ENCODE results near the gene MSI2.

The MSI2 gene

DNA sequence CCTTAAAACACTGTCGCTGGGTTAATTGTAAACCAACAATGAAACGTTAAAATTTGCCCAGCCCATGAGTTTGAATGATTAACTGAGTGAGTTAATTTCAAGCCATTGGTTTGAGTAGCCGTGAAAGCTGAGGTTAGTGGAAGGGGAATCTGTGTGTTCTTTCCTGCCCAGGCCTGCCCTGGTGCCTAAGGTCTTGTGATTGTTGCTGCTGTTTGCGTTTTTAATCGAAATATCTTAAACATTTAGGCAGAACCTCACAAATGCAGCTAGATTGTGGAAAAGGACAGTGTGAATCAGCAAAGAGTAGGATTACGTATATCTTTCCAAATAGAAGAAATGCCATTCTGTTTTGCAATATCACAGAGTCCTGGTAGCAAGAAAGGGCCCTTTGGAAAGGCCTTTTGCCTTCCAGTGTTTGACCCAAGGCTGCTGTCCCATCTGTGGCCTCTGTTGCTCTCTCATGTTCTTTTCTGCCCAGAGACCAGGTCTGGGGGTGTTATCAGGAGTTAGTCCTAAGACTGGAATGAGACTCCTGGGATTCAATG lies 113.8 kb downstream of the MSI2 start:
- no peak for DNase-seq (ENCODE audit: low spot score)

DNA sequence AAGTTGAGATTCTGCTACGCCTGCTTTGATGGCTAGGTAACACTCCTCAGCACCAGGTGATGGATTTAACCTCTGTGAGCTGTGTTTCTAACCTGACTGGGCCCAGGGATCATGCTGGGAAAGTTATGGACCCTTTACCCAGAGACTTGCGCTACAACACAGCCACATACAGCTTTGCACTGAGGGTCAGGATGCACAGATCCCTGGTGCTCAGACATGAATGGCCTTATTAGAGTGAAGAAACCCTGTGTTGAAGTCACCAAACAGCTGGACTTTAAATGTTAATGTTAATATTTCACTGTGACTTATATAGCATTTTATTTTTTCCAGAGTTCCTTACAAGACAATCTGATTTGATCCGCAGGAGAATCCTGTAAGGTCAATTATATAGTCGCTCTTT lies 114.3 kb downstream of the MSI2 start:
- DNase-seq (ENCODE audit: low spot score), result no peak

DNA sequence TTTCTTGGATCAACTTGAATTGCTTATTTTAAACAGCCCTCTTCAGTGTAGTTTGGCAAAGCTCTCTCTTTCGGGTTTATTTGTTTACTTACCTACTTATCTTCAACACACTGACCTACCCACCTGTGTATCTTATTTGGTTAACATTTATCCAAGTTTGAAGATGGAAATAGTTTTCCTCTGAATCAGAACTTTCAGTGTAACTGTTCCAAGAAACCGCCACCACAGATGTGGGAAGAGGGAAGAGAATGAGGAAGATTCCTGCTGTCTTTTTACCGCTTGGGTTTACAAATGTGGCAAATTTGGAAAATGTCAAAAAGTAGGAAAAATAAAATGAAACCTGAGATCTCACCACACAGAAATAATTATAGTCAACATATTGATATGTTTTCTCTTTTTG lies 115.8 kb downstream of the MSI2 start:
- no peak for DNase-seq (ENCODE audit: low spot score)

DNA sequence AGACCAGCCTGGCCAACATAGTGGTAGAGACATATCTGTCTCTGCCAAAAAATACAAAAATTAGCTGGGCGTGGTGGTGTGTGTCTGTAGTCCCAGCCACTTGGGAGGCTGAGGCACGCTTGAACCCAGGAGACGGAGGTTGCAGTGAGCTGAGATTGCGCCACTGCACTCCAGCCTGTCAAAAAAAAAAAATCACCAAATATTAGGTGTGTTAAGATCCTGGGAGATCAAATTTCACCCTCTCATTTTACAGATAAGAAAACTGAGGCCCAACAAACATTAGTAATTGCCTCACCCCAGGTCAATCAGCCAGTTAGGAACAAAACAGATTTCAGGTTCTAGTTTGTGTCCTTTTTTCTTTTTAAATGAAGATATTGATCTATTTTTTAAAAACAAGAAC lies 116.7 kb downstream of the MSI2 start:
- no peak for DNase-seq (ENCODE audit: low spot score)

DNA sequence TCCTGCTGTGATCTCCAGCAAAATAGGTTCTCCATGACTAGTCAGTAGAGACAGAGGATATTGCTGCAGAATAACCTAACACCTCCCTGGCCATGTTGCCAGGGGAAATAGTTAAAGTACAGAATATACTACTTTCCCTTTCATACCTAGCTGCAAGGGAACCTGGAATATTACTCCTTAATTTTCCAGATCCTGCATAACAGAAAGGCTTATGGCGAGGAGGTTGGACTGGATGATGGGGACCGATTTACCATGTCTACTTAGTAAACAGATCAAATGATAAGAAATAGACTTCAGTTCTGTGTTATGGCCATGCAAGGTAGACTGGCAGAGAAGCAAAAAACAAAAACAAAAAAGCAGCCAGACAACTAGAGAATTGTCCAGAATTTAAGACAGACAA lies 117.4 kb downstream of the MSI2 start:
- DNase-seq (ENCODE audit: low spot score), result no peak

DNA sequence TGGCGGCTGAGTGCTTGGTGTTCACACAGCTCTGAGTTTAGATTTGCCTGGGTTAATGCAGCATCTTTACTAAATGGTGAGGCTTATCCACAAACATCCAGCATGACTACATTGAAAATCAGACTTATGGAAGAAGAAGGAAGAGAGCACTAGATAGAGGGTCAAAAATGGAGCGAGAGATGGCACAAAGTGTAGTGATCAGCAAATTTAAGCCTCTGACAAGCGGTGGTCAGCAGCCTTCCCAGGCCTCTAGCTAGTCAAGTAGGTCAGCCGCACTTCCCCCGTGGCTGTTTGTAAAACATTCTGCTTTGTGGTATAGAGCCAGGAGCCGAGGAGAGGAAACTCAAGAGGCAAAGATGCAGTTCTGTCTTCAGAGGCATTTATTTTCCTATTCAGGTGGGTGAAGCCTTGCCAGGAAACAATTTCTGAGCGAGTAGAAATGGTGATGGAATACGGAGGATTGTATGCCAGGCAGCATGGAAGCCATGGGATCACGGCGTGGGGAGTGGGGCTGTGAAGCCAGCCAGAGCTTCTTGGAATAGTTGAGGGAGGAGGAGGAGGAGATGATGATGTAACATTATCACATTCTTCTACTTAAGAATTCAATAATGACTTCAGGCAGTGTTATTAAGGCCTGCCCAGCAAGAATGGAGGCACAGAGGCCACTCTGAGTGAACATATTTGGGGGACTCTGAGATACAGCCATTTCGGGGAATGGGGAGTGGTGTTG lies 118.9 kb downstream of the MSI2 start:
- DNase-seq (ENCODE audit: low spot score), result no peak

DNA sequence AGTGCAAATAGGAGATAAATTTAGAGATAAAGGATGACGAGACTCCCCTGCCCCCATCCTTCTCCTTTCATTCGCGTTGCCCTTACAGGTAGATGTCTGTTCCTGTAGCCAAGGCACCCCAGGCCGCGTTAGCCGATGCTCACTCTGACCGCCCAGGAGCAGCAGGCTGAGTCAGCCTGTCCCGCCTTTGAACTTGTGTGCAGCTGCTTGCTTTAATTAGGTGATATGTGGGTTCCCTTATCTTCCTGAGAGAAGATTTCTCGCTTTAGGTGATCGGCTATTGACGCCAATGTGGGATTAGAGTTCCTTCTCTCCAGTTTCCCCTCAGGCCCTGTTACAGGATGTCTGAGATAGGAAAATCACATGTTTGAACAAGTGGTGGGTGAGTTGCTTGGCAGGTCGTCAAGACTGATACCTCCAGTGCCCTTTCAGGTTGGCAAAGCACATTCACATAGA lies 119.5 kb downstream of the MSI2 start:
- no peak for DNase-seq (ENCODE audit: low spot score)

DNA sequence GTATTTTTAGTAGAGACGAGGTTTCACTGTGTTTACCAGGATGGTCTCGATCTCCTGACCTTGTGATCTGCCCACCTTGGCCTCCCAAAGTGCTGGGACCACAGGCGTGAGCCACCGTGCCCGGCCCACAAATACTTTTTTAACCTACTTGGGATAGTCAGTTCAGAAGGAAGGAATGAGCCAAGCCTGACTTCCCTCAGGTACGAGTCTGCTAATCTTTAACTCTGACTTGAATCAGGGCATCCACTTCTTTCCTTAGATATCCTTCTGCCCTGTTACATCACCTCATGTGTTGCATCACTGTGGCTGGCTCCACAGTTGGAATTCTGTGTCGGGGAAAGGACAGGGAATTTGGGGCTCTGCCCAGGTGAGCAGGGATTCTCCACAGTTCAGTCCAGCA lies 120.8 kb downstream of the MSI2 start:
- DNase-seq (ENCODE audit: low spot score), result no peak

DNA sequence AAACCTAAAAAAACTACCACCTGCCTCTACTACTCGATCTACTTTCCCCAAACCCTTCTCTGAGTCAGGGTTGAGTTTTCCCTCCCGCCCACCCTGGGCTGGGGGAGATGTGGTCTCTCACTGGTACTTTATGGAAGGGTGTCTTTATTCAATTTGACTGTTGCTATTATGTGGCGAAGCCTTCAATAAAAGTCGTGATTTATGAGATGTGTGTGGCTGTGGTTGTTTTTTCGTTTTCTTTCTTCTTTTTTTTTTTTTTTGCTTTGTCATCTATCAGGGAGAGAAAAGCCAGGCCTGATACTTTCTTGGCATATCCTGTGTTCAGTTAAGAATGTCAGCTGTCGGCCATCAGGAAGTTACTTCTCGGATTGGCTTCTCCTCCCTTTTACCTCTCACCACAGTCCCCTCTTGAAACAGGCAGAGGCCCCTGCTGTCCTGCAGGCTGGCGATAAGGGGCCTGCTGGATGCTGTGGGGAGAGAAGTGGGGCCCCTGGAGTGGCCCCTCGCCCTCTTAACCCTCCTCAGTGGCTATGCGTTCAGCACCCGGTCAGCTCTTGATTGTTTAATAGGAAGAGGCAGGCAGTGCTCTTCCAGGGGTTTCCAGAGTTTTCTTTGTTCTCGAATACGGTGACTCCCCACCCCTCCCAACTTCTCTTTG lies 123.0 kb downstream of the MSI2 start:
- no peak for DNase-seq (ENCODE audit: low spot score)

DNA sequence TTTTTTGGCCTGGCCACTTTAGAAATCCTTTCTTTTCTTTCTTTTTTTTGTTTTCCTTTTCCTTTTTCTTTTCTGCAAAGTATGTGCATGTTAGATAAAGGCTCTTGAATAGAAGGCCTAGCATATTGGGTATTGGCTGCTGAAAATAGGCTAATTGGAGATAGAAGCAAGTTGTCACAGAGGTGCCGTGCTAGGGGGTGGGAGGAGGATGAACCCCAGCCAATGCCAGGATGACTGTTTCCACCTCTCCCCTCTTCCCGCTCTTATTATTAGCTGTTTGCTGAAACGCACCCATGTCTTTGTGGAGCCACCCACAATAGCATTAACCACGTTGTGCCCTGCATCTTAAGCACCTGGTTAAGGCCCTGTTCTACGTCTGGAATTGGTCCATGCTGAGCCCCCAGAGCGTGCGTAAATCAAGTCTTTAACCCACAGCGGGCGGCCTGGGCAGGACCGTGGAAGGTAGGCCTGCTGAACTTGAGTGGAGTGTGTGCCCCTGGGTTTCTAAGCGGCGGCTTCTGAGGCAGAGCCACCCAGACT lies 123.6 kb downstream of the MSI2 start:
- DNase-seq (ENCODE audit: low spot score), result no peak

DNA sequence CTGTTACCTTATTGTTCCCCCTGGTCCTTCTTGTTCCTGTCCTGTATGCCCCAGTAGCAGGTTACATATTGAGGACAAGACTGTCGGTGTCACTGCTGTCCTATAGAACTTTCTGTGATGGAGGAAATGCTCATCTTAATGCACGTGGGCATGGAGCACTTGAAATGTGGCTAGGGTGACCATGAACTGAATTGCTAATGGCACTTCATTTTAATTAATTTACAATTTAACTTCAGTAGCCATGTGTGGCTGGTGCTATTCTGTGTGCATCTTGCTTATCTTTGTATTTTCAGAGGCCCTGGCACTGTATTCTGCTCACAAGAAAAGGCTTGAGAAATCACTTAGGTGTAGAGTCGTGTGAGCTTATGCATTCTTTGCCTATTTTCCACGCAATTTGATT lies 125.2 kb downstream of the MSI2 start:
- DNase-seq (ENCODE audit: low spot score), result no peak

DNA sequence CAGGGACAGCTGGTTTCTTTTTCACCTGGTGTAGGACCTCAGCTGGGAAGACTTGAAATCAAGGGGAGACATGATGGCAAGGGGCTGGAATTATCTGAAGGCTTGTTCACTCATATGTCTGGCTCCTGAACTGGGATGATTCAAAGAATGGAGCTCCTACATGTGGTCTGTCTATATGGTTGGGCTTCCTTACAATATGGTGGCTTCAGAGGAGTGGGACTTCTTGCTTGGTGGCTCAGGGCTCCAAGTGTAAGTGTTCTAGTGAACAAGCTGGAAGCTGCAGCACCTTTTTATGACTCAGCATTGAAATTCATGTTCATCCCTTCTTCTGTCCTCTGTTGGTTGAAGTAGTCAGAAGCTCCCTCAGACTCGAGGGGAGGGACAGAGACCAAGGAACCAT lies 127.9 kb downstream of the MSI2 start:
- DNase-seq (ENCODE audit: low spot score), result no peak

DNA sequence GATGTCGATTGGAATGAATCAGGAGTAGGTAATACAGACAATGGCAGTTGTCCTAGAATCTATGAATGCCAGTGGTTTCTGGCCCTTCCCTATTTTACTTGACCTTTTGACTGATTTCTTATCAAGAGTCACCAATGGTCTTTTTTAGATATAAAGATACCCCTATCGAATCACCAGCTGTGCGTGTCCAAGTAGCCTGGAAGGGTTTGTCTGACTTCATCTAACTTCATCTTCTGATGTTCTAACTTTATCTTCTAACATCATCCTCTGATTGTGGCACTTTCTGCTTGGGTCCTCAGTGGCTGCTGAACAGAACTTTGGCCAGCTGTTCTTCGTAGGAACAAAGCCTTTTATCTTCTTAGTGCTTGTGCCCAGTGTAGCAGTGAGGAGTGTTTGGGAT lies 129.7 kb downstream of the MSI2 start:
- DNase-seq (ENCODE audit: low spot score), result no peak

DNA sequence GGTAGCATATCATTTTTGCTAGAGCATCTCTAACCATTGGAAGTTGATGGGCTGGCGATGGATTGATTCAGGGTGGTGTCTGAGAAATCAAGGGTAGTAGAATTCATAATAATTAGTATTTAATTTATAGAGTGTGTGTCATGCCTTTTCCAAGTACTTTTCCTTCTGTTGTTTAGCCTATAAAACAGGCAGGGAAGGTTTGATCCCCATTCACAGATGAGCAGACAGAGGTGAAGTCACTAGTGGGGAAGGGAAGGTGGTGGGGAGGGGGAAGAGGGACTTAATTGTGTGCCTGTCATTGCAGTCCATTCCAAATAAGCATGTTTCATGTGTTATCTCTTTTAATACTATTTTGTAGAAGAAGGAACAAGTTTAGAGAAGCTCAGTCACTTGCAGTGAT lies 131.3 kb downstream of the MSI2 start:
- DNase-seq (ENCODE audit: low spot score), result no peak

DNA sequence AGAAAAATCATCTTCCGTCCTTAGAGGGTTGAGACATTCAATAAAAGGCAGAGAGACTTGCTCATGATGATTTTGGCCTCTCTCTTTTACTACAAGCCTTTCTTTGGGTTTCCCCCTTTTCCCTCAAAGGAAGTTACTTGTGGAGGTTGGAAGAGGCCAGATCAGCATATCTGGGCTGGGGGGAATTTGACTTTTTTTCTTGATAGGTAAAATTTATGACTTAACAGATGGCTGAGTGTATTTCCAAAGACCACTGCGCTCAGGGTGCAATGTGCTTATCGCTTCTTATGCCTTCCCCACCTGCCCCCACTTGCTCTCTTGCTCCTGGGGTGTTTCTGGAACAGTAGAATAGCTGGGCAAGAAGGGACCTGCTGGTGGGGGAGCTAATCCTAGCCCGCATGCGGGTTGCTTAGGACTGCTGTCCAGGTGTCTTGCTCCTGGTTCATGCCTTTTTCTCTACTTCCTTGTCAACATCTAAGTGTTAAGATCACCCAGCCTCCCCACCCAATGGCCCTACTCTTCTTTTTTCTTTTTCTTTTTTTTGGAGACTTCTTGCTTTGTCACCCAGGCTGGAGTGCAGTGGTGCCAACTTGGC lies 131.9 kb downstream of the MSI2 start:
- DNase-seq (ENCODE audit: low spot score), result no peak

DNA sequence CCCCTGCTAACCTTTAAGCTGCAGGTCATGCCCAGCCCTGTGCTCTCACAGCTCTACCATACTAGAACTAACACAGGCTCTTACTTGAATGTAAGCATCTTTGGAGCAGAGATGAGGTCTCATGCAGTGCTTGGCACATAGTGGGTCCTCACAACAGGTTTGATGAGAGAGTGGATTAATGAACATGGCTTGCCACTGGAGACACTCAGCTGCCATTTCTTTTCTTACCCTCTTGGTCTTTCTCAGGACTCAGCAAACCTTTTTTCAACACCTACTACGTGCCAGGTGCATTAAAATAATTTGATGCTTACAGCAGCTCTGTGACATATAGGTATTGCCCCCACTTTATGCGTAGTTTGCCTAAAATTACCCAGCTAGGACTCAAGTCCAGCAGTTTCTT lies 133.2 kb downstream of the MSI2 start:
- no peak for DNase-seq (ENCODE audit: low spot score)

DNA sequence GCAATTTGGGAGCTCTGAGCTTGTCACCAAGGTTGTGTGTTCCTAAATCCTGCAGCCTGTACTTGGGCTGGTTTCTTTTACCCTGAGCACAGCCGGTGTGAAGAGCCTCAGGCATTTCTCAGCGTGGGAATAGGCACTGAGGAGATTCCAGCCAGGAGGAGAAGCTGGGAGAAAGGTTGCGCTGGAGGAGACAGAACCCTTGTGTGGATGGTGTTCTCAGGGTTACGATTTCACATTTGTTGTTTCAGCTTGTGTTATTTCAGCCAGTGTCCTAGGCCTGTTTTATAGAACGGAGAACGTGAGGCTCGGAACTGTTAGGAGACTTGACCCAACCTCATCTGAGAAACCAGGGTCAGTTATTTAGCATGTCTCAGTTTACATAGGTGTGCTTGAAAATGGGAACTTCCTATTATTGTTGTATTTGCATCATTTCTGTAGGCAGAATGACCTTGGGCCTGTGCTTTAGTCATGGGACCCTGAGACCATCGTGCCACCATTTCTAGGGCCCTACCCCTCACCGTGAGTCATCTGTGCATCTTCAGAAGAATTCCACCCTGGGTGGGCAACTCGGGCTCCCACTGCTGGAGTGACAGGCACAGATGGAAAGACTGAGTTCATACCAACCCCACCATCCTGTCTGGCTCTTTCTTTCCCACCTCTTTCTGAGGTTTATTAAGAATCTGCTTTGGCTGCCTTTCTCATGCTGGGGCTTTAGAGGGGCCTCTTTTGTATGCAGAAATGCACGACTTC lies 134.9 kb downstream of the MSI2 start:
- DNase-seq (ENCODE audit: low spot score), result no peak

DNA sequence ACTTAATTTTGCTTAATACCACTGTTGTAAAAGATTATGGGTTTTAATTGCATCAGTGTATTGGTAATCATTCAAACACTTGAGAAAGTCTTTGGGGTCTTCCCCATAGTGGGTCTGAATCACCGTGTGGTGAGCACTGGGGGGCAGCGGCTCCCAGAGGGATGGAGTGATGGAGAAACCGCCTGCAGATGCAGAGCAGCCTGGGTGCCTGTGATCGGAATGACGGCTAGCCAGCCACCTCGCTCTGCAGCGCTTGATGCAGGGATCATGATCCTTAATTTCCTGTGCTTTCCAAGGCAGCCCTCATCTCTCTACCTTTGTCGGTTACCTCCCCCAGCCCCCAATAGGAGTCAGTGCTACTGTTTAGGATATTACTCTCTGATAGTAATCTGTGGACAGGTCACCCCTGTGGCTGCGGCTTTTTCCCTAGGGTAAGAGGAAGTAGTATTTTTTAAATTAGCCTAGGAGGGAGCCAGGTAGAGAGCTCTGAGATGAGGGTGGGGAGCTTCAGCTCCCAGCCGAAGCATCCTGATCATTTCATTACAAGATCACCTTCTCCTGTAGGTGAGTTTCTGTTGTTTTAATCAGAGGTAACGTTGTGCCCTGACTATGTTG lies 135.6 kb downstream of the MSI2 start:
- DNase-seq (ENCODE audit: low spot score), result no peak

DNA sequence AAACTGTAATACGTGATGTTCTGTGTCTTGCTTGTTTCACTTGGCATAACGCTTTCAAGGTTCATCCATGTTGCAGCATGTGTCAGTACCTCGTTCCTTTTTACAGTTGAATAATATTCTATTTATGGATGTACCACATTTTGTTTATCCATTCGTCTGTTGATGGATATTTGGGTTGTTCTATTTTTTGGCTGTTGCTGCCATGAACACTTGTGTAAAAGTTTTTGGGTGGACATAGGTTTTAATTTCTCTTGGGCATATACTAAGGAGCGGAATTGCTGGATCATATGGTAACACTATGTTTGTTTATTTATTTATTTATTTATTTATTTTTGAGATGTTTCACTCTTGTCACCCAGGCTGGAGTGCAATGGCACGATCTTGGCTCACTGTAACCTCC lies 137.0 kb downstream of the MSI2 start:
- DNase-seq (ENCODE audit: low spot score), result no peak

DNA sequence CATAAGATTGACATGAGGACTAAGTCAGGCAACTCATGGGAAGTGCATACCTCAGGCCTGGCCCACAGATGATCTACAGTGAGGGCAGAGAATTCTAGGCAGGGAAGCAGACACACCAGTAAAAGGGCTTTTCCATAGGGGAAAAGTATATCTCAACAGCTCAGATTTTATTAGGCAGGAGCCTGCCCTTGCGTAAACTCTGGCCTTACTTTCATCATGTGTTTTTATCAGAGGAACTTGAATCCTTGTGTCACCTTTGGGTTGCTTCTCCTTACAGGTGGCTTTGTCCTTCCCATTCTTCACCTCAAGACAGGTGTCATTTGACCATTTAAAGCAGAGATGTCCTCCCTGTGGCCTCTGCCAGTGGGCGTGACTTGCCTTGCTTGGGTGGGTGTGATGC lies 138.1 kb downstream of the MSI2 start:
- DNase-seq (ENCODE audit: low spot score), result no peak

DNA sequence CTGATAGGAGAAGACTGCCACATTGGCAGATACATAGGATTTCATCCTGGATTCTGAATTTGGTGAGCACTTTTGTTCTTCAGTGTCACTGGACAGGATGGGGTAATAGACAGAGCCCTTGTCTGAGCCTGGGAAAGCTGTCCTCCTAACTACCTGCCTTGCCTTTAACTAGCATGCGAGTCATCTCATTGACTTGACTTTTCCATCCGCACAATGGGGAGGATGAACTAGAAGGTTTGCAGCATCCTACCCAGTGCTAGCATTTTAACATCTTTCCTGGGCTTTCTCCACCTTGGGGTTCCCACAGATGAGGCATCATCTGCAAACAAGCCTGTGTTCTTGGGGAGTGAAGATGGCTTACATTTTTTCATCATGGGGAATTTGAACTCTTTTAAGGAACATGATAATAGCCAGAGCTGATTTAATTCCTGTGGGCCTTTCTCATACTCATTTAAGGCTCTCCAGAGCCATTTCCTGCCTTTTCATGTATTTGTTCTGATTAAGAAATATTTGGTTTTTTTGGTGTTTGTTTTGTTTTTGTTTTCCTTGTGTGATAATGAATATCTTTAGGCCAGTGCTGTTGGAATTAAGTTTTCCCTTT lies 139.5 kb downstream of the MSI2 start:
- no peak for DNase-seq (ENCODE audit: low spot score)
